GM21825 (cell line): ENCODE data around the gene KDM3B.
A peak's percentile ranks its signal among the peaks of the same experiment; 100 is the strongest.
"Not testable (repeated sequence)": the region's sequence is repeated elsewhere in the genome, so short reads cannot be mapped to it uniquely, and the experiment has no call there.

Experiments used
- ATAC-seq: cut with Tn5 transposase; IDR thresholded peaks from one replicate; pipeline ENCODE4 v1.9.1; 2021; ENCODE audit warnings: mild to moderate bottlenecking, moderate library complexity; ENCODE audit not compliant: unreplicated experiment

KDM3B gene, protein sequence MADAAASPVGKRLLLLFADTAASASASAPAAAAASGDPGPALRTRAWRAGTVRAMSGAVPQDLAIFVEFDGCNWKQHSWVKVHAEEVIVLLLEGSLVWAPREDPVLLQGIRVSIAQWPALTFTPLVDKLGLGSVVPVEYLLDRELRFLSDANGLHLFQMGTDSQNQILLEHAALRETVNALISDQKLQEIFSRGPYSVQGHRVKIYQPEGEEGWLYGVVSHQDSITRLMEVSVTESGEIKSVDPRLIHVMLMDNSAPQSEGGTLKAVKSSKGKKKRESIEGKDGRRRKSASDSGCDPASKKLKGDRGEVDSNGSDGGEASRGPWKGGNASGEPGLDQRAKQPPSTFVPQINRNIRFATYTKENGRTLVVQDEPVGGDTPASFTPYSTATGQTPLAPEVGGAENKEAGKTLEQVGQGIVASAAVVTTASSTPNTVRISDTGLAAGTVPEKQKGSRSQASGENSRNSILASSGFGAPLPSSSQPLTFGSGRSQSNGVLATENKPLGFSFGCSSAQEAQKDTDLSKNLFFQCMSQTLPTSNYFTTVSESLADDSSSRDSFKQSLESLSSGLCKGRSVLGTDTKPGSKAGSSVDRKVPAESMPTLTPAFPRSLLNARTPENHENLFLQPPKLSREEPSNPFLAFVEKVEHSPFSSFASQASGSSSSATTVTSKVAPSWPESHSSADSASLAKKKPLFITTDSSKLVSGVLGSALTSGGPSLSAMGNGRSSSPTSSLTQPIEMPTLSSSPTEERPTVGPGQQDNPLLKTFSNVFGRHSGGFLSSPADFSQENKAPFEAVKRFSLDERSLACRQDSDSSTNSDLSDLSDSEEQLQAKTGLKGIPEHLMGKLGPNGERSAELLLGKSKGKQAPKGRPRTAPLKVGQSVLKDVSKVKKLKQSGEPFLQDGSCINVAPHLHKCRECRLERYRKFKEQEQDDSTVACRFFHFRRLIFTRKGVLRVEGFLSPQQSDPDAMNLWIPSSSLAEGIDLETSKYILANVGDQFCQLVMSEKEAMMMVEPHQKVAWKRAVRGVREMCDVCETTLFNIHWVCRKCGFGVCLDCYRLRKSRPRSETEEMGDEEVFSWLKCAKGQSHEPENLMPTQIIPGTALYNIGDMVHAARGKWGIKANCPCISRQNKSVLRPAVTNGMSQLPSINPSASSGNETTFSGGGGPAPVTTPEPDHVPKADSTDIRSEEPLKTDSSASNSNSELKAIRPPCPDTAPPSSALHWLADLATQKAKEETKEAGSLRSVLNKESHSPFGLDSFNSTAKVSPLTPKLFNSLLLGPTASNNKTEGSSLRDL (N-terminal part only)

DNA sequence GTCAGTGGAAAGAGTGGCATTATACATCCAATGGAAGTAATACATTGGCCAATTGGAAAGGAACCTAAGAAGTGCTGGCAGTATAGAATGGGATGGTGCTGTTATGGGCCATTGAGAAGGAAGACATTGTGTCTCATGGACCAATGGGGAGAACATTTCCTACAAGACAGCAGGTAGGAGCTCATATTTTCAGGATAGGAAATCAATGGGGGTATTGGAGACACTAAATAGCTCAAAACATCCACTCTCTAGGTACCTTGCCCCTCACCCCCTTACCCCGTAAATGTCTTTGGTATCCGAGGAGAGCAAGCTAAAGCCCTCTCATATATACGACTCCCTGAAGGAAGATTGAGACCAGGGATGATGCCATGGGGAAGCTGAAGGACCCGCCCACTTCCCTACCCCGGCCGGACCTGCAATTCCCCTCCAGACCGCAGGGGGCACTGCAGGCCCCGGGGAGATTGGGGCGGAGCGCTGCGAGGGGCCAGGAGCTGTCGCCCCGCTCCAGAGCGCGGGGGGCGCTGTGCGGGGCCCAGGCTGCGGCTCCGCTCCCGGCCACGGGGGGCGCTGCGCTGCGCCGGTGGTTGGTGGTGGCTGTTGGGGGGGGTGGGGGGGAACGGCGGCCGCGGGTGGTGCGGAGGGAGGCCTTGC lies at the start of gene KDM3B:
Gene KDM3B, plus strand, starts transcription at position 615 of the 651 bp plus-strand sequence. CDS start 111 bp downstream, outside the sequence.
- peak; percentile 56 for ATAC-seq

DNA sequence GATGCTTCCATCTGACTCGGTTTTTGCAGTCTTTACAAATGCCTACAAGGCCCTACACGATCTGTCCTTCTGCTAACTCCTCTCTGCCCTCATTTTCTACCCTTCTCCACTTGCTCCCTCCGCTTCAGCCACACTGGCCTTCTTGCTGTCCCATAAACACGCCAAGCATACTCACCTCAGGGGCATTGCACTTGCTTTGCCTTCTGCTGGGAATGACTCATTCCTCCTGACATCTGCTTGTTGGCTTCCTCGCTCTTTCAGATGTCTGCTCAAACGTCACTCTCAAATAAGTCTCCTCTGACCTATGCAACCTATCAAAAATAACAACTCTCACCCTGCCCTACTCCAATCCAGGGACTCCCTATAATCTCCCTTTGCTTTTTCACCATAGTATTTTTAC lies 49.1 kb upstream of the KDM3B start:
- ATAC-seq, result no peak

- ATAC-seq, result no peak
Measured at GRCh38 chr5:138305797-138306196, 46.7 kb upstream of the KDM3B start.

GRCh38 chr5:138315751-138316278 lies 36.7 kb upstream of the KDM3B start:
- ATAC-seq, result no peak

DNA sequence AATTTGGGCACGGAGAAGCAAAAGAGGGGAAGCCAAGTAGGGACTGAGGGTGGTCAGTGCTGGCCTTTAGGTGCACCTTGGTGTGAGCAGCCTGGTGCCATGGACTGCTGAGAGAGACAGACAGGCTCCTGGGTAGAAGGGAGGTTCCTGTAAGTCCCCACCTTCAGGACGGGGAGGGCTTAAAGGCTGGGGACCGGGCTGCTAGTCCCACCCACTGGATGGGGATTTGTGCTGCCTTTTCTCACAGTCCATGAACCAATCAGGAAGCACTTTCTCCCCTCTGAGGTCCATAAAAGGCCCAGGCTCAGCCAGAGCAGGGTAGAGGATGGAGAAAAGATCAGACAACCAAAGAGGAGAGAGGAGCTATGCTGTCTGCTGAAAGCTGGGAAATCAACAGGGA lies 36.1 kb upstream of the KDM3B start:
- no peak for ATAC-seq

GRCh38 chr5:138318211-138318610 lies 34.3 kb upstream of the KDM3B start:
- not testable (repeated sequence) for ATAC-seq

DNA sequence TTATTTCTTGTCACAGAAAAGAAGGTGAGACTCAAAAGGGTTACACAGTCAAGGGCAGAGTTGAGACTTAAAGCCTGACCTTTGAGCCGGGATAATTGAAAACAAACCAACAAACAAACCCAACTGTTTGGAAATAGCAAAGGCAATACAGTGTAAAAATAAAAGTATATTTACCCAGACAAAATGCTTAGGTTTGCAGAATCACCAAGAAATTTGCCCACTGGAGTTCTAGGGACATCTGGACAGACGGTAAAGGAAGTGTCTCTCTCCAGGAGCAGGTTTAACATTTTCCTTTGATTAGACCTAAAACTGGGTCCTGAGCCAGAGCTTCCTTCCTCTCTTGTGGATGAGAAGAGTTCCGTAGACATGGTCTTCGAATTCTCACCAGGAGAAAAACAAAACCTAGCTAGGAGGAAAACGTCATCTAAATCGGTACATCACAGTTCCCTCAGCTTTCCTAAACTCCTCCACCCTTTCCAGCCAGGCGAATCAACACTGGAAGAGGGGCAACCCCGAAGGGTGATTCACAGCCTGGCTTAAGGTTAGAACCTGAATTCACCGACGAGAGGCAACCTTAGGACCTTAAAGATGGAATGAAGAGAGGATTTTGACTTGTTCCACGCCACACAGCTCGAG lies 21.6 kb upstream of the KDM3B start:
- ATAC-seq, result no peak

DNA sequence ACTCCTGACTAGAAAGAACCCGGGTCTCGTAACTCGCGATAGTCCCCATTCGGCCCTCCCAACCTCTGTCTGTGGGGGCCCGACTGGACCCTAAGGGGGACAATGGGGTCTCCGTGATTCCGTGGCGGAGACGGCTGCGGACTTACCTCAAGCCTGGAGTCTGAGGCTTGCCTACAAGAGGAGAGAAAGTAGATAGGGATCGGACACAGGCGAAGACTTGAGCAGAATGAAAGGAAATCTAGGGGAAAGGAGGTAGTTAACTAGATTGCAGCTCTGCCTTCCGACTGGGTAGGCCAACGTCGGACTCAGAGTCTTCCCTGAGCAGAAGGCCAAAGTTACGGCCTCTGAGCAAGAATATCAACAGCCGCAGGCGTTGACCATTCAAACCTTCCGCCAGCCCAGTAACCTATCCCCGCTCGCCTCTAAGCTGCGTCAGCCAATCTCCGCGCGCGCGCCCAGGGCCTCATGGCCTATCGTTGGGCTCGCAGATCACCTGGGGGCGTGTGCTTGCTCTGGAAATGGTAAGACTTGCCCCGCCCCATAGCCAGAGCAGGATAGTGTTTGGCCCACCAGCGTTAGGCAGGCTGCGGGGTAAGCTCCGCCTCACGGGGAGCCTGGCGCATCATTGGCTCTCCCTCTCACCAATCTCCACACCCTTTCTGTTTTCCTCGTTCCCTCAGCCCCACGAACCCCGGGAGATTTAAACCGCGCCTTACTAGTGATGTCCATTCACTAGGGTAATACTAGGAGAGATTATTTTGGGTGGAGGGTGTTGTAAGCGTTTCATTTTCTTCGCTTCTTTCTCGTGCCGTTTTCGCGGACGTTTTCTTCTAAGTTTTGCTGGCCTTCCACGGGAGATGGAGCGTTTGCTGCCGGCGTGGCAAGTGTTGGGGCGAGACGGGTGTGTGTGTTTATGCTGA lies 20.8 kb upstream of the KDM3B start, which contains the start of gene CDC25C:
Gene CDC25C, minus strand, starts transcription at position 356 of the 920 bp plus-strand sequence. CDS start 624 bp downstream, outside the sequence.
- peak; percentile 98 for ATAC-seq

GRCh38 chr5:138334867-138335447 lies 17.5 kb upstream of the KDM3B start:
- ATAC-seq, result no peak

- ATAC-seq, result peak; percentile 18
Measured at GRCh38 chr5:138336952-138337684, 15.4 kb upstream of the KDM3B start.

DNA sequence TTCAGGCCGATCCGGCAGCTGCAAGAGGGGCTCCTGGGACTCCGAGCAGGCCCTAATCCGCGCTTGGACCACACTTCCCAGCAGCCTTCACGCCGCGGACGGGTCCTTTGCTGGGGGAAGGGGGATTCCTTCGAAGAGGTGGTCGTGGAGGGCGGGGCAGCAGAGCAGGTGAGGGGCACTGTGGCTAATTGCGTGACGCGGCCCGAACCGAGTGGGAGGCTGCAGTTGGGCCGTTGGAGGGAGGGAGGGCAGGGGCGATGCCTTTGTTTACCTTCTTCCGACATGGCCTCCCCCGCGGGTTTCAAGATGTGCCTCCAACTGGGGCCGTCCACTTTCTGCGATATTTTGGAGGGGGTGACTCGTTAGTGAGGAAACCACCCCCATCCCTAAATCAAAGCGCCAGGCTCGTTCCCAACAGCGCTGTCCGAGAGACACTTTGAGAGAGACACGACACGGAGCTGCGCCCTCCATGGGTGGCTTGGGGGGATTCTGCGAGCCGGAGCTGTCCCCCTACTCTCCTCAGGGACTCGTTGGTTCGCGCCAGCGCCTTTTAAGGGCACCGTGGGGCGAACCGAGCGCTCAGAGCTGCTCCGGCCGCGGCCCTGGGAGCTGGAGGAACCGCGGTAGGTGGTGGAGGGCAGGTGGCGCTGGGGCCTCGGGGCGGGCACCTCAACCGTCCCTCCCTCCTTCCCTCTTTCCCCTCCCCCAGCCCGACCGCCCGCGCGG lies 14.6 kb upstream of the KDM3B start, which contains the start of gene FAM53C:
Gene FAM53C, plus strand, starts transcription at position 582 of the 726 bp plus-strand sequence. CDS start 3,070 bp downstream, outside the sequence.
- ATAC-seq, result peak; percentile 84

- no peak for ATAC-seq
Measured at GRCh38 chr5:138338411-138339090, 13.9 kb upstream of the KDM3B start.

GRCh38 chr5:138339091-138339456 lies 13.4 kb upstream of the KDM3B start:
- no peak for ATAC-seq

GRCh38 chr5:138339464-138339863 lies 13.0 kb upstream of the KDM3B start:
- no peak for ATAC-seq

GRCh38 chr5:138340008-138340407 lies 12.5 kb upstream of the KDM3B start:
- no peak for ATAC-seq
